Fibroblast of skin of abdomen (primary cell): ENCODE results near the gene ALDH3B1. TPM values are rescaled to one million over a fixed set of nuclear protein-coding genes. Genes with fewer than 3 reads are reported as not detected.
A peak's percentile ranks its signal among the peaks of the same experiment; 100 is the strongest.
"Not testable (repeated sequence)": the region's sequence is repeated elsewhere in the genome, so short reads cannot be mapped to it uniquely, and the experiment has no call there.

Experiments used
- DNase-seq: peaks from one replicate; pipeline ENCODE4 v3.0.0-alpha.2; 2013
- polyA plus RNA-seq, 2 experiments: library from polyadenylated mRNA; unstranded; fragments of 120-200 nt; gene quantifications; one replicate each; pipeline ENCODE4 v1.2.1, GENCODE V29; 2013; ENCODE audit not compliant: insufficient read length in 2 of 2

ALDH3B1 gene, protein sequence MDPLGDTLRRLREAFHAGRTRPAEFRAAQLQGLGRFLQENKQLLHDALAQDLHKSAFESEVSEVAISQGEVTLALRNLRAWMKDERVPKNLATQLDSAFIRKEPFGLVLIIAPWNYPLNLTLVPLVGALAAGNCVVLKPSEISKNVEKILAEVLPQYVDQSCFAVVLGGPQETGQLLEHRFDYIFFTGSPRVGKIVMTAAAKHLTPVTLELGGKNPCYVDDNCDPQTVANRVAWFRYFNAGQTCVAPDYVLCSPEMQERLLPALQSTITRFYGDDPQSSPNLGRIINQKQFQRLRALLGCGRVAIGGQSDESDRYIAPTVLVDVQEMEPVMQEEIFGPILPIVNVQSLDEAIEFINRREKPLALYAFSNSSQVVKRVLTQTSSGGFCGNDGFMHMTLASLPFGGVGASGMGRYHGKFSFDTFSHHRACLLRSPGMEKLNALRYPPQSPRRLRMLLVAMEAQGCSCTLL
- 7.5 TPM for polyA plus RNA-seq (2013, experiment 1 of 2; ENCODE audit: insufficient read length)
- 8.1 TPM for polyA plus RNA-seq (2013, experiment 2 of 2; ENCODE audit: insufficient read length)

DNA sequence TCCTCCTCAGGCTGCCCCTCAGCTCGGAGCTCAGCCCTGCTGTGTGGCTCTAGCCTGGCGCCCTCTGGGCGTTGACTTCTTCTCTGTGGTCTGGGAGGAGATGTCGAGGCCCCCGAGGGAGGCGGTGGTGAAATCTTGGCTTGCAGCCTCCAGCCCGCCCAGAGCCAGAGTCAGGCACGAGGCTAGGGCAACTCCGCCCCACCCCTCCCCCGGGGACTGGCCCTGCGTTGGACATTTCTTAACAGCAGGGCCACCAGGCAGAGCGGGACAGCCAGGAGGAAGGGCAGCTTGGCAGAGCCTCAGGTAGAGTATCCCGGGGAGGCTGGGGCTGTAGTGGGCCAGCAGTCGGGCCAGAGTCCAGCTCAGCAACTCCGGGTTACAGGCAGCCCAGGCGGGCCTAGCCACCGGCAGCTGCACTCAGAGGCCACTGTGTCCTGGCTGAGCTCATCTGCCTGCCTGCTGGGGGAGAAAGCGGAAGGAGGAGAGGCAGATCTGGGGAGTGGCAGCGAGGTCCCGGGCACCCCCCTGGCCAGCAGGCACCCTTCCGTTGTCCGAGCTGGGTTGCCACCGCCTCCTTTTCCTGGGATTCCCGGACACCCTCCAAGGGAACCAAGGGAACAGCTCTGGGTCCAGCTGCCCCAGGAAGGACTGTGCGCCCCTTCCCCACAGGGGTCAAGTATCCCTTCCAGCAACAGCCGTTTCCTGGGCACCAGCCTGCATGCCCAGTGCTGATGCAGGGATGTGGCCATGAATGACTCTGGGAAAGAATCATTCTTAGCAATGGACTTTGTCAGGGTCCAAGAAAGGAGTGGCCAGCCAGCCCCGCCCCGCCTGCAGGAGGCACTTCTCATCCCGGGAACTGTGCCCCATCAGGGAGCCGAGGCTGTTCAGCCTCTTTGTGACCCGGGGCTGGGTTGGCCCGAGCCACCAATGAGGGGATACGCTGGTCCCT, at the start of gene ALDH3B1:
ALDH3B1 (plus strand) TSS at position 238 of the 952 bp plus-strand sequence. CDS start 4,971 bp downstream, outside the sequence.
- peak; percentile 70 for DNase-seq

DNA sequence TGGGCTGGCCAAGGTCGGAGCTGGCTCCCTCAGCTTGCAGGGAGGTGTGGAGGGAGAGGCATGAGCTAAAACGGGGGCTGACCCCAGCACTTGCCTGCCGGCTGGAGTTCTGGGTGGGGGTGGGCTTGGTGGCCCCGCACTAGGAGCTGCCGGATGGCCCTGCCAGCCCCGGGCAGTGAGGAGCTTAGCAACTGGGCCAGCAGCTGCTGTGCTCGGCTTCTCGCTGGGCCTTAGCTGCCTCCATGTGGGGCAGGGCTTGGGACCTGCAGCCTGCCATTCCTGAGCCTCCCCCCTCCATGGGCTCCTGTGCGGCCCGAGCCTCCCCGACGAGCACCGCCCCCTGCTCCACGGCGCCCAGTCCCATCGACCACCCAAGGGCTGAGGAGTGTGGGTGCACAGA, 46.9 kb upstream of the ALDH3B1 start:
- not testable (repeated sequence) for DNase-seq

DNA sequence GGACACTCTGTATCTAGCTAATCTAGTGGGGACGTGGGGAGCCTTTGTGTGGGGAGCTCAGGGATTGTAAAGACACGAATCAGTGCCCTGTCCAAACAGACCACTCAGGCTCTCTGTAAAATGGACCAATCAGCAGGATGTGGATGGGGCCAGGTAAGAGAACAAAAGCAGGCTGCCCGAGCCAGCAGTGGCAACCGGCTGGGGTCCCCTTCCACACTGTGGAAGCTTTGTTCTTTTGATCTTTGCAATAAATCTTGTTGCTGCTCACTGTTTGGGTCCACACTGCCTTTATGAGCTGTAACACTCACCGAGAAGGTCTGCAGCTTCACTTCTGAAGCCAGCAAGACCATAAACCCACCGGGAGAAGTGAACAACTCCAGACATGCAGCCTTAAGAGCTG, 46.2 kb upstream of the ALDH3B1 start:
- not testable (repeated sequence) for DNase-seq

DNA sequence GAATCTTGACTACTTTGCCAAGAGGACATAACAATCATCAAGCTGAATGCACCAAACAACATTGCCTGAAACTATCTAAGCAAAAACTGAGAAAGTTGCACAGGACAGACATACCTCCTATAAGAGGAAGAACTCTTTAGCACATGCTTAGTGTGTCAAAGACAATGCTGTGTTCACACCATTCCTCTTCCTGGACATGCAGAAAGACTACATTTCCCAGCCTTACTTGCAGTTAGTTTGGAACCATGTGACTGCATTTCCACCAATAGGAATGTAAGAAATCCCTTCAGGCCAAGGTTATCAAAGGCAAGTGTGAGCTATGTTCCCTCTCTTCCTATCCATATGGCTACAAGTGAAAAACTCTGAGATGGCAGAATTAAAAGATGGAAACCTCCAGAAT, 45.4 kb upstream of the ALDH3B1 start:
- DNase-seq, result not testable (repeated sequence)

DNA sequence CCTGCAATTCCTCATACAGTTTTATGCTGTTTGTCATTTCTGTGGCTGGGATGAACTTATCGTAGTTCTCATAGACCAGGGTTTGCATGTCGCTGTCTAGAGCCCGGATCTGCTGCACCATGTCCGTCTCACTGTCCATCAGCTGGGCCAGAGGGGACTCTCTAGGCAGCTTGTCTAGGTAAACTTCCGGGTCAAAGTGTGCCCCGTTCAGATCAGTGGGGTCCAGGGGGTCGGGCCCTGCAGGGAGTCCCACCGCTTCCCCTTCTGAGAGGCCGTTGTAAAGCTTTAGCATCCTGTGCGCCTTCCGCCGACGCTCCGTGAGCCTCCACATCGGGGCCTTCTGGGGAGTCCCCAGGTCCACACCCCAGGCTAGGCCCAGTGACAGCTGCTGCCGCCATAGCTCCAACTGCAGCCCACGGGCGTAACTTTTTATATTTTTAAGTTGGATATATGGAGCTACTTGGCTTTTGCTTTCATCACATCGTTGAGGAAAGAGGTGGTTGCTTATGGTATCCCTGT, 44.2 kb upstream of the ALDH3B1 start:
- not testable (repeated sequence) for DNase-seq

DNA sequence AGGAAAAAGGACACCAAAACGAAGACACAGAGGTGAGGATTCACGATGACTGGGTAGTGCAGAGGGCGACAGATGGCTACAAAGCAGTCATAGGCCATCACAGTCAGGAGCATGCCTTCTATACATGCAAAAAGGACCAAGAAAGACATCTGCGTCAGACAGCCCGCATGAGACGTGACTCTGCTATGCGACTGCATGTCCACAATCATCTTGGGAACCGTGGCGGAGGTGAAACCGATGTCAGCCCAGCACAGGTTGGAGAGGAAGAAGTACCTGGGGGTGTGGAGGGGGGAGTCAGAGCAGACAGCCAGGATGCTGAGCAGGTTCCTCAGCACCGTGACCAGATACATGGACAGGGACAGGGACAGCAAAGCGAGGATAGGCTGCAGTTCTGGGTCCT, 35.4 kb upstream of the ALDH3B1 start:
- not testable (repeated sequence) for DNase-seq

DNA sequence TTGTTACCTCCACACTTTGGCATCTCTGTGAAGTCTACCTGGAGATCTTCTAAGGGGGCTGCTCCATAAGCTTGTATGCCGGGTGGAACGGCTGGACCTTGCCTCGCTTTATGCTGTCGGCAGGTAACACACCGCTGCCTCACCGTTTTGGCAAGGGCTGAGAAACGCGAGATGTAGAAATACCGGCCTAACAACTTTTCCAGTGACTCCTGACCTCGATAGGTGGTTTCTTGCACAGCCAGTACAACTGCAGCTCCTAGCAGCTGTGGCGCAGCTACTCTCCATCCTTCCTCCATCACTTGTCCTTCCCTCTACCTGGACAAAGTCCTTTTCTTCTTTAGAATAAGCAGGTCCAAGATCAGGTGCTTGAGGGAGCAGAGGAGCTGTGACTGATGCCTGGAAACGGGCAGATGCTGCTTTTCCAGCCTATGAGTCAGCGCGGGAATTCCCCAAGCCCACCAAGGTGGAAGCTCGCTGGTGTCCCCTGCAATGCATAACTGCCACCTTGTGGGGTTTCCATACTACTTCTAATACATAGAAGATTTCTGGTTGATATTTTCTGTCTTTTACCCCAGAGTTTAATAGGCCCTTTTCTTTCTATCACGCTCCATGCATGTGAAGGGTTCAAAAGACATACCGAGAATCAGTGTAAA, 31.2 kb upstream of the ALDH3B1 start:
- not testable (repeated sequence) for DNase-seq

DNA sequence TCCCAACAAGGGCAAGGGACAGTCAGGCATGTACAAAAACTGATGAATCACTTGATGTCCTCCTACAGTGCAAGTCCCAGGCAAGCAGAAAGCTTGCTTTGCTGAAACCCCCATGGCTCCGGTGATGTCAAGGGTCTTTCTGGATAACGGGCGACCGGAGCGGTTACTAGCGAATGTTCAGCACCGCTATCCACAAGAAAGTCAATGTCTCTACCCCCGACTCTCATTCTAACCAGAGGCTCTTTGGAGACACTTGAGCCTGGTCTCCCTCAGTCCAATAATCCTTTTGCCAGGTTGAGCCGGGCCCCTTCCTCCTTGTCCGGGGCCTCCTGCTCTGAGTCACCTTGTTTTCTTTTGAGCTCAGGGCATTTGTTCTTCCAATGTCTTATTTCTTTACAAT, 28.9 kb upstream of the ALDH3B1 start:
- DNase-seq, result not testable (repeated sequence)

DNA sequence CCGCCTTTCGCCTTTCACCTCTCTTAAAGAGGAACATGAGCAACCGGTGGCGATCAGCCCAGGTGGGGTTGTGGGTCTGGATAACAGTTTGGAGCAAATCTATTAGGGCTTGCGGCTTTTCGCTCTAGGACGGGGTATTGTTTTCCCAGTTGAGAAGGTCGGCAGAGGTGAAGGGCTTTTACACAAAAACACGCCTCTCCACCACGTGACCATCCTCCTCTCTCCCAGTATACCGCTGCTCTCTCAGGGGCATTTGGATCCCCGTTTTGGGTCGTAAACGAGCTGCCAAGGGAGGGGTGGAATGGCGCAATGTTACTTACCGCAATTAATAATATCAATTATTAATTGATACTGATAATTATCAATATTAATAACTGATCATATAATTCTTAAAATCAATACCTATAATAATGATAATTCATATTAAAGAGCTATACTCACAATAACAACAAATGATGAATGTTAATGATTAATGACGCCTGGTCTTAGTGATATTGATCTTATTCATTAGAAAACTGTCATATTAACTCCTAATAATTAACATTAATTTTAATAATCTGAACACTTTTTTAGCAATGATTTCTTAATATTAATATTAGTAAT, 27.8 kb upstream of the ALDH3B1 start:
- not testable (repeated sequence) for DNase-seq

DNA sequence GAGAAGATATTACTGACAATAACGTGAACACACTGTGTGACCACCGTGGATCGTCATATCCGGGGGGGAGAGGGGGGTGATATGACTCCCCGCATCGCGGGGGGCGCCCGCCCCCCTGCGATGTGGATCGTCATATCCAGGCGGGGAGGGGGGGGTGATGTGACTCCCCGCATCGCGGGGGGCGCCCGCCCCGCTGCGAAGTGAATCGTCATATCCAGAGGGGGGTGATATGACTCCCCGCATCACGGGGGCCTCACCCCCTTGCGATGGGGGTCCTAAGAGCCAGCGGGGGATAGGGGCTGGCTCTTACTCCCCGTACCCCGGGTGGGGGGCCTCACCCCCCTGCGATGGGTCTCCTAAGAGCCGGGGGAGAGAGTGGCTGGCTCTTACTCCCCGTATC, 26.2 kb upstream of the ALDH3B1 start:
- DNase-seq, result no peak

DNA sequence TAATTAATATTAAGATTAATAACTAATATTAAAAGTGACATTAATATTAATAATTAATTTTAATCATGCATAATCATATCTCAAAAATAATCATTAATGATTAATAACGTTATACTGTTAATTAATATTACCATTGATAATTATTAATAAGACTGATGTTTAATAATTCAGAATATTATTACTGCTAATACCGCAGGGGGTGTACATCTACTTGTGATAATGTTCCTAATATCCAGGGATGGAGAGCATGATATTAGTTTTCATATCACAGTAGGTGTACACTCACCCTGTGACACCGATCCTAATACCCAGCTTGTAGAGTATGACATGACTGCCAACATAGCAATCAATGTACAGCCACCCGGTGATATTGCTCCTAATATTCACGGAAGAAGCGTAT, 24.8 kb upstream of the ALDH3B1 start:
- DNase-seq, result not testable (repeated sequence)

DNA sequence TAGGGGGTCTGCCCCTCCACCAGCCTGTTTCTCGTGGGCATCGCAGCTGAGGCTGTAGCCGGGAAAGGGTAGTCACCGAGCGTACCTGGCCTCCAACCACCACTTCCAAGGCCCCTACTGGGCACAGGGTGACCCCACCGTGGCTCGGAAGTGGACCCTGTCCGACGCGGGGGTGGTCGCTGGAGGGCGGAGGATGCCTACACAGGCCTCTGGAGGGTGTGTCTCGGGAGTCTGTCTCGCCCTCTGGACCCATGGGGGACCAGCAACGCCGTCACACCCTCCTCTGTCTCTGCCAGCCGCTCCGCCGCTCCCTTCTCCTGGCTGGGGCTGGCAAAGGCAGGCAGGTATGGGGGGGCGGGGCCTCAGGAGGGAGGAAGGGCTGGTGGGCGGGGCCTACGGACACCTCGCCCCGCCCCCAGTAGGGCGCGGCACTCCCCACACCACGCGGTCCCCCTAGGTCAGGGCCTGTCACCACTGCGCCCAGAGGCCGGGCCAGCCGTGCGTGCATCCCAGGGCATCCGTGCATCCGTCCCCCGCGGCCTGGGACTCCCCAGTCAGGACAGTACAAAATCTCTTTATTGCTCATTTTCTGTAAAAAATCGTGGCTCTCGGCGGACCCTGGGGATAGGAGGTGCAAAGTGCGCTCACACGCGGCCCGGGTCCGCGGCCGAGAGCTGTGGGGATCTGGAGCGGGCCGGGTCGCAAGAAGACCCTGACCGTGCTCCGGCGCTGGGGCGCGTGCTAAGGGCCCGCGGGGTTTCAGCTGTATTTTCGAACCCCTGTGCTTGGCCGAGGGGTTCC, 19.4 kb upstream of the ALDH3B1 start:
- DNase-seq, result not testable (repeated sequence)

DNA sequence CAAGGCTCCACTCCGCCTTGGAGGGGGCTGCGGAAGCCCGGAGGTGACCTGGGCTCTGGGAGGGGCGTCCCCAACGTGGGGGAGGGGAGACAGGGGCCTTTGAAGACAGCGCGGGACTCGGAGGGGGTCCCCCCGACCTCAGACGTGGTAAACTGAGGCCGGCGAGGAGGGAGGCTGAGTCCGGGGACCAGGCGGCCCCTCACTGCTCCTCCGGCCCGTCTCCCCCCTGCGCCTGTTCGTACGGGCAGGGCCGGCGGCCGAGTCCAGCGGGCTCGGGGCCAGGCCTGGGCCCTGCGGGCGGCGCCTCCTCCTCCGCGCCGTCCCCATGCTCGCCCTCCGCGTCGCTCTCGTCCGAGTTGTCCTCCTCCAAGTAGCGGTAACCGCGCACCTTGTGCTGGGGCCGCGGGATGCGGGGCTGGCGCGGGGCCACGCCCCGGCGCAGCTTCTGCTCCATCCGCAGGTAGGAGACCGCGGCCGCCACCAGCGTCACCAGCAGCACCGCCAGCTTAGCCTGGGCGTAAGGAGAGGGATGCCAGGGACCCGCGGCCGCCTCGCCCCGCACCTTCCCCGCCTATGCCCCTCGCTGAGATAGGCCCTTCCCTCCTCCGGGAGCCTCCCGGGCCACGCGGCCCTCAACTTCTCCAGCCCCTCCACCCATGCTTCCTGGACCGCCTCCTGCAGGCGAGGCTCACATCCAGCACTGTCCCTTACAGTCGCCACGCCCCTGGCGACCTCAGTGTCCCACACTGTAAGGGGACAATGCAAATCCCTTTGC, 18.6 kb upstream of the ALDH3B1 start:
- not testable (repeated sequence) for DNase-seq

DNA sequence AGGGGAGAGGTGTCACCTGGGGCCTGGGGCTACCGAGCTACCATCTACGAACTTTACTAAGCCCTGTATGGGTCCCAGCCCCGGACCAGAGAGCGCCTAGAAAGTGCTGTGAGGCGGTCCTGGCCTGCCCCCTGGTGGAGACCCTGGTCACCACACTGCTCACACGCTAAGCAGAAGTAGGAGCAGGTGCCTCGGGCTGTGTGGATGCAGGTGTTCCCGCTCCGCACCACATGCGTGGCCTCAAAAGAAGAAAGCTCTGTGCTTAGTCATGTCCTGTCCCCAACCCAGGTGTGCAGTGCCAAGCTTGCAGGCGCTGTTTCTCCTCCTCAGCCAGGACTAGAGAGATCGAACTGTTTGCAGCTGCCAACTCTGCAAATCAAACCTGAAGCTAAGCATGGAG, 16.3 kb upstream of the ALDH3B1 start:
- not testable (repeated sequence) for DNase-seq

DNA sequence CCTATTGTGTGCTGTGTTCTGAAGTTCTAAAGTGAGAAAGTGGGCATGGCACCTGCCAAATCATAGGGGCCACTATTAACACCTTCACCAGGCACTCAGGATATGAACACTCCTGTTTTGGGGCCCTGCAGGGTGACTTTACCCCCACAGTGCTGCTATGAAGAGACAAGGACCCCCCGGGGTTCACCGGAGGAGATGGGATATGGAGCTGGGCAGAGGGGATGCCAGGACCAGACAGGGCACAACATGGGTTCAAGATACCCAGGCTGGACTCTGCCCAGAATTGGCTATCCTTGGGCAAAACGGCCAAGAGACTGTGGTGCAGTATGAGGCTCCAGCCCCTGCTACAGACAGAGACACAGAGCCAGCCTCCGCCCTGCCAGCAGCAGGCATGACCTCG, 15.7 kb upstream of the ALDH3B1 start:
- DNase-seq, result not testable (repeated sequence)

DNA sequence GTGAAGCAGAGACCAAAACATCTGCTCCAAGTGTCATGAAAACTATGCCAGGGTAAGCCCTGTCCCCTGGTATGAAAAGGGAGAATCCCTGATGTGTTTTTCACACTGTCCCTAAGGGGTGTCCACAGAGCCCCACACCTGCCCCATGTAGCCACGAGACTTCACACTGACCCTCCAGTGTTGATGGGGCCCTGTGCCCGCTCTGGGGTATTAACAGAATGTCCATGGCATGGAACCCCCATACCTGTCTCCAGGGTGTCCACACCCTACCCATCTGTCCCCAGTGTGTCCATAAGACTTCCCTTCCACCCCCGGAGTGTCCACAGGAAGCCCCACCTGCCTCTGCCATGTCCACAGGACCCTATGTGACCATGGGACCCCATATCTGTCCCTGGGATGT, 15.0 kb upstream of the ALDH3B1 start:
- DNase-seq, result not testable (repeated sequence)

DNA sequence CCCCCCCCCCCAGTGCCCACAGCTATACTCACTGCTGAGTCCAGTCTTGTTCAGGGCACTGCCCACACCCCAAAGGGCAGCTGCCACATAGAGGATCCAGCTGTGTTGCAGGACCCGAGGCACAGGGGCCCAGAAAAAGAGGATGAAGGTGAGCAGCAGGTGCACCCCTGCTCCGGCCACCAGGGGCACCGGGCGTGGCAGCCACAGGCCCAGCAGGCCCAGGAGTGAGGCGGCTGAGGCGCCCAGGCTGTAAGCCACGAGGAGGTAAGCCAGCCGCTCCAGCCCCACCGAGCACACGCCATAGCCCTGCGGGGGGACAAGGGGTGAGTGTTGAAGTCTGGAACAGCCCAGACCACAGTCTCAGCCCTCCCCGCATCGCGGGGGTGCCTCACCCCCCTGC, 14.5 kb upstream of the ALDH3B1 start:
- not testable (repeated sequence) for DNase-seq

DNA sequence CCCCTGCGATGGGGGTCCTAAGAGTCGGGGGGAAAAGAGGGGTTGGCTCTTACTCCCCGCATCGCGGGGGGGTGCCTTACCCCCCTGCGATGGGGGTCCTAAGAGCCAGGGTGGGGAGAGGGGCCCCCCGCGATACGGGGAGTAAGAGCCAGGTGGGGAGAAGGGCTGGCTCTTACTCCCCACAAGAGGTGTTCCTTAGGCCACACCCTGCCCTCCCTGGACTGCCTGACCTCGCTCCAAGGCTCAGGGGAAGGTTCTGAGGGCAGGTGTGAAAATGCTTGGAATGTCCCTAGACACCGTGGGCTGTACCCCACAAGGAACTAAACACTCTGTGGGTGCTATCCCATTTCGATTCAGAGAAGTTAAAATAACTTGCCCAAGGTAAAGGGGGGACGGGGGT, 14.1 kb upstream of the ALDH3B1 start:
- no peak for DNase-seq

DNA sequence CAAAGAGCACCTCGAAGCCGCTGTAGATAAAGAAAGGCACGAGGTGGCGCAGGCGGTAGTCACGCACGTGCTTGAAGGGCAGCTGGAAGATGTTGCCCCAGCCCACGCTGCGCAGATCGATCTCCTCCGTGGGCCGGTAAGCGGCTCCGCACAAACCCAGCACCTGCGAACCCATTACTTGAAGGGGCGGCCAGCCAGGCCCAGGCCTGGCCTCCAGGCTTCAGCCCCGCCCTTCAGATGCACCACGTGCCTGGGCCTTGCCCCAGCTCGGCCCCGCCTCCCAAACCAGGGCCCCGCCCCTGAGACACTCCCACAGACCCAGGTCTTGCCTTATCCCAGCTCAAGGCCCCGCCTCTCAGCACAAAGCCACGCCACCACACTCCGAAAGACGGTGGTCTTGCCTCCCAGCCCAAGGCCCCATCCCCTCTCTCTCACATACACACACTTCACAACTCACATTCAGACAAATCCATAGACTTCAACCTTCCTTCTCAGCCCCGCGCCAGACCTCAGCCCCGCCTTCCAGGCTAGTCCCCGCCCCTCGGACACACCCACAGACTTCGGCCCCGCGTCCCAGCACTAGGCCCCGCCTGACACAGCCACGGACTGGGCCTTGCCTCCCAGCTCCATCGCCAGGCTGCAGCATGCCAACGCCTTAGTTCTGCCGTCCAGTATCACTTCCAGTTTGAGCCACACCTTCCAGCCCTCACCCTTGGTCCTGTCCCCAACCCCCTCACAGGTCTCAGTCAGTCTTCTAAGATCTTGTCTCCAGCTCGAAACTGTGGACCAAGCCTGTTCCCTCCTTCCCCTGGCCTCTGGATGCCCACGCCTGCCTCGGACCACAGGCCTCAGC, 13.3 kb upstream of the ALDH3B1 start:
- DNase-seq, result no peak
